Fibroblast of mammary gland (primary cell): Measurements from ENCODE around the gene SMG6.

Experiments
- DNase-seq: peaks from one replicate; pipeline ENCODE4 v3.0.0-alpha.2; 2010; ENCODE audit warnings: low read depth
- H3K4me3 ChIP-seq: 2 replicates; pipeline ENCODE4 v1.5.1; 2011; ENCODE audit warnings: low read depth, mild to moderate bottlenecking, low read length, moderate library complexity; ENCODE audit not compliant: control insufficient read depth
- CTCF ChIP-seq: conservative IDR thresholded peaks from 2 replicates; pipeline ENCODE4 v1.5.1; 2011; ENCODE audit warnings: low read depth, low read length, inconsistent platforms; ENCODE audit not compliant: control insufficient read depth, insufficient read depth

Gene SMG6

DNA sequence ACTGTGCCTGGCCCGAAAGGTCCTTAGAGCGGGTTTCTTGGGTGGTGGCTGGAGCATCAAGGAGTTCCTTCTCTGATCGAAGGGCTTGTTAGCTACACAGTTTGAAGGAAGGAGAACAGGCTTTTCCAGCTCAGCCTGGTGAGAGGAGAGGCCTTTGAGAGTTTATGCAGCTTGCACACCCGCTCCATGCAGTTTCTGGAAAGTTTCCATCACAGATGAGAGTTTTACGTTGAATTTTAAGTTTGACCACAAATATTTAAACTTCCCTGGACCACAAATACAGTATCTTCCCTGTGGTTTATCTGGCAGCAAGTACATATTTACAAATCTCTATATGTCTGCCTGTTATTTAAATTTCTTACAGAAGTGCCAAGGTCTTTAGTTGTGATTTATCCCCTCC lies 191.9 kb downstream of the SMG6 start:
- TF ChIP-seq CTCF: no peak
- H3K4me3 ChIP-seq: no peak overlapping the region
- peak; percentile 72 for DNase-seq

GRCh38 chr17:2110436-2110835 lies 193.1 kb downstream of the SMG6 start:
- no peak overlapping the region for H3K4me3 ChIP-seq
- DNase-seq: no peak
- TF ChIP-seq CTCF: no peak

GRCh38 chr17:2108170-2108569 lies 195.4 kb downstream of the SMG6 start:
- DNase-seq: peak; percentile 56
- no peak overlapping the region for H3K4me3 ChIP-seq
- TF ChIP-seq CTCF: no peak

DNA sequence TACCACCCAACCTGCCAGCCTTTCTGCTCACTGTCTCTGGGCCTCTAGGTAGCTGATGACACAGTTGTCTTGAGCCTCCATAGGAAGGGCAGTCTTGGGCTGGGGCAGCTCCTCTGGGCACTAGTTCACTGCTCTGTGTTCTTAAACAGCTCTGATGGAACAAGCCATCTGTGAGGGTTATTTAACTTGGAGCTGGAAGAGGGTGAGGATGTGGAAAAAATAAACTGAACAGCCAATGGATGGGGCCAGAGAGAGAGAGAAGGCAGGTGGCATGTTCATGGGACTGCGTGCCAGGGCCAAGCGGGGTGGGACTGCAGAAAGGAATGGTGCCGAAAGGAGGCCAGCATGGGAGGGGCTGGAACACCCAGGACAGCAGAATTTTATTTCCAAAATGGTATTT lies 196.1 kb downstream of the SMG6 start:
- no peak for DNase-seq
- H3K4me3 ChIP-seq: no peak overlapping the region
- TF ChIP-seq CTCF: no peak

GRCh38 chr17:2107050-2107449 lies 196.5 kb downstream of the SMG6 start:
- no peak for TF ChIP-seq CTCF
- DNase-seq: no peak

DNA sequence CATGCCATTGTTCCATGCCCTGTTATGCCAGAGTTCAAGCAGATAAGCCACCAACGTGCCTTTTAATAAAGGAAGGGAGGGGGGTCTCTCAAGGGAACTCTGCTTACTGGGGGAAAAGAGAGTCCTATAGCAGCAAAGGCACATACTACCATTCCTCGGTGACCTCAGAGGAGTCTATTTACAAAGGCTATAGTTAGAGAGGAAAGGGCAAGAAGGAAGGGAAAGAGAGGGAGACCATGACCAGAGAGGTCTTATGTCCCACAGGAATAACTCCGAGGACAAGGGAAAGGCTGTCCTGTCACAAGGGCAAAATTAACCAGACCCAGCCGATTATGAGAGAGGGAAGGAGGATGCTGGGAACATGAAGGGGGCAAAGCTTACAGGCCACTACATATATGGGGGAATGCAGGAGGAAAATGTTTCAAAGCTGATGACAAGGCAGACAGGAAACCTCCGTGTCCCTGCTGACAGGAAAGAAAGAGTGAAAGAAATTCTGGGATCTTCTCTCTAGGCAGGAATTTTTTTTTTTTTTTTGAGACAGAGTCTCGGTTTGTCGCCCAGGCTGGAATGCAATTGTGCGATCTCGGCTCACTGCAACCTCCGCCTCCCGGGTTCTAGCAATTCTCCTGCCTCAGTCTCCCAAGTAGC lies 197.2 kb downstream of the SMG6 start:
- no peak overlapping the region for H3K4me3 ChIP-seq
- DNase-seq: no peak
- TF ChIP-seq CTCF: no peak

More at GRCh38 chr17:2107050-2107449, 196.5 kb downstream of the SMG6 start:
- no peak overlapping the region for H3K4me3 ChIP-seq

DNA sequence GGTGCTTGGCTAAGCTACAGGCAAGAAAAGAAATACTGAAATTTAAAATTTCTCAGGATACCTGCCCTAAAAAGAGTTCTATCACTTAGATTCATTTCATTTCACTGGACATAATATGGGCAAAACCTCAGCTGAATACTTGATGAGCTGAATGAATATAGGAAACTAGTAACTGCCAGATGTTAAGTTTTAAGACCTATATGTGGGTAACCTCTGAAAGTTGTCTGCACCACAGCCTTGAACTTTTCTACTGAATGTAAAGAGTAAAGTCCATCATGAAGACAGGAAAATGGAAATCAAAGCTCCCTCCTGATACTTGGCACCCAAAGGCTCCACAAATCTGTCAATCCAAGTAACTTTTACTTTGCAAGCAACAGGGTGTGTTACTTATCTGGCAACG lies 197.9 kb downstream of the SMG6 start:
- no peak for TF ChIP-seq CTCF
- no peak overlapping the region for H3K4me3 ChIP-seq
- no peak for DNase-seq
